VCaP (cell line): ENCODE data around the gene LRRC57.

Source experiments
- H3K27ac ChIP-seq: fragments of 450-650 bp; 2 replicates; pipeline ENCODE4 v1.5.1; 2017
- CTCF ChIP-seq: fragments of 450-650 bp; conservative IDR thresholded peaks from 2 replicates; pipeline ENCODE4 v1.5.1; 2017; ENCODE audit warnings: mild to moderate bottlenecking, moderate library complexity

LRRC57 gene

GRCh38 chr15:42494998-42495360 lies 53.6 kb downstream of the LRRC57 start:
- peak overlapping the region; percentile 93 for H3K27ac ChIP-seq
- TF ChIP-seq CTCF, result no peak

- H3K27ac ChIP-seq, result peak overlapping the region; percentile 93; the same call in 1 of the 2 replicates
- no peak for TF ChIP-seq CTCF
Observed at GRCh38 chr15:42493679-42494078, 54.9 kb downstream of the LRRC57 start.

GRCh38 chr15:42491539-42492225 lies 56.9 kb downstream of the LRRC57 start:
- peak overlapping the region; percentile 79 for H3K27ac ChIP-seq
- TF ChIP-seq CTCF, result no peak

- peak within 1 kb of the TSS; percentile 79 for H3K27ac ChIP-seq
- no peak for TF ChIP-seq CTCF
Observed at GRCh38 chr15:42490671-42491538, 57.7 kb downstream of the LRRC57 start, which contains the start of gene ZNF106. Gene ZNF106, minus strand, starts transcription at chr15:42491141. Its CDS starts 18,852 bp downstream, at chr15:42472289.

- H3K27ac ChIP-seq, result peak overlapping the region; percentile 79
- TF ChIP-seq CTCF, result no peak
Observed at GRCh38 chr15:42490291-42490670, 58.3 kb downstream of the LRRC57 start.
